Smooth muscle cell (in vitro differentiated cells): ENCODE data around the gene CD302. TPM values are rescaled to one million over a fixed set of nuclear protein-coding genes. Genes with fewer than 3 reads are reported as not detected.
A peak's percentile ranks its signal among the peaks of the same experiment; 100 is the strongest.
"Not testable (repeated sequence)": the region's sequence is repeated elsewhere in the genome, so short reads cannot be mapped to it uniquely, and the experiment has no call there.

Experiments used
- DNase-seq: peaks from one replicate; lab custom pipeline; 2025; ENCODE audit not compliant: unreplicated experiment; lab: John Stamatoyannopoulos, UW
- H2AFZ ChIP-seq: fragments of 200-600 bp; sonication (generic); 2 replicates; pipeline ENCODE4 v1.6.0; 2016; ENCODE audit warnings: antibody characterized with exemption, low read depth, mild to moderate bottlenecking
- H3F3A ChIP-seq: fragments of 200-600 bp; sonication (generic); 2 replicates; pipeline ENCODE4 v1.6.0; 2017; ENCODE audit warnings: antibody characterized with exemption, low read depth
- H3K27ac ChIP-seq: fragments of 200-600 bp; sonication (generic); 2 replicates; pipeline ENCODE4 v1.5.1; 2016; ENCODE audit warnings: low read depth, mild to moderate bottlenecking
- H3K27me3 ChIP-seq: fragments of 200-600 bp; sonication (generic); 2 replicates; pipeline ENCODE4 v1.6.1; 2016; ENCODE audit warnings: low read depth, mild to moderate bottlenecking
- H3K36me3 ChIP-seq: fragments of 200-600 bp; sonication (generic); 2 replicates; pipeline ENCODE4 v1.5.1; 2016; ENCODE audit warnings: low read depth
- H3K4me1 ChIP-seq: fragments of 200-600 bp; sonication (generic); 2 replicates; pipeline ENCODE4 v1.5.1; 2016; ENCODE audit warnings: low read depth
- H3K4me2 ChIP-seq: fragments of 200-600 bp; sonication (generic); 2 replicates; pipeline ENCODE4 v1.6.0; 2016; ENCODE audit warnings: mild to moderate bottlenecking
- H3K4me3 ChIP-seq: fragments of 200-600 bp; sonication (generic); 2 replicates; pipeline ENCODE4 v1.5.1; 2016; ENCODE audit warnings: mild to moderate bottlenecking
- H3K79me2 ChIP-seq: fragments of 200-600 bp; sonication (generic); 2 replicates; pipeline ENCODE4 v1.6.0; 2016; ENCODE audit warnings: low read depth, mild to moderate bottlenecking
- H3K9ac ChIP-seq: fragments of 200-600 bp; sonication (generic); 2 replicates; pipeline ENCODE4 v1.6.0; 2016; ENCODE audit warnings: low read depth
- H3K9me3 ChIP-seq: fragments of 200-600 bp; sonication (generic); replicated peaks from 2 replicates; pipeline ENCODE4 v1.5.1; 2016; ENCODE audit warnings: low read depth
- H4K20me1 ChIP-seq: fragments of 200-600 bp; sonication (generic); 2 replicates; pipeline ENCODE4 v1.6.0; 2016; ENCODE audit warnings: low read depth
- WGBS: methylation state at CpG from one replicate; pipeline ENCODE4 v1.1.7; 2016; ENCODE audit warnings: low lambda C conversion rate; 5-methylcytosine and 5-hydroxymethylcytosine counted together
- polyA plus RNA-seq: library from polyadenylated mRNA; unstranded; fragments of >200 nt; fragmentation: Nextera tagmentation; extraction: Ambion mirVana; gene quantifications from 2 replicates; pipeline ENCODE4 v1.2.1, GENCODE V29; 2016
- total RNA-seq: library from RNA; depleted of rRNA; stranded (reverse); fragments of >200 nt; gene quantifications from 2 replicates; pipeline ENCODE4 v1.2.3, GENCODE V29; 2014
- TF ChIP-seq, protein P1 (sequence below): fragments of 200-600 bp; sonication (generic); IDR thresholded peaks from 2 replicates; pipeline ENCODE4 v1.5.1; 2017; ENCODE audit warnings: borderline replicate concordance, mild to moderate bottlenecking, antibody characterized with exemption; ENCODE audit not compliant: insufficient read depth, poor library complexity, severe bottlenecking

The CD302 gene
- total and polyA plus RNA-seq, 2 experiments from 2014 or later, result 1.00 to 2.2 TPM

DNA sequence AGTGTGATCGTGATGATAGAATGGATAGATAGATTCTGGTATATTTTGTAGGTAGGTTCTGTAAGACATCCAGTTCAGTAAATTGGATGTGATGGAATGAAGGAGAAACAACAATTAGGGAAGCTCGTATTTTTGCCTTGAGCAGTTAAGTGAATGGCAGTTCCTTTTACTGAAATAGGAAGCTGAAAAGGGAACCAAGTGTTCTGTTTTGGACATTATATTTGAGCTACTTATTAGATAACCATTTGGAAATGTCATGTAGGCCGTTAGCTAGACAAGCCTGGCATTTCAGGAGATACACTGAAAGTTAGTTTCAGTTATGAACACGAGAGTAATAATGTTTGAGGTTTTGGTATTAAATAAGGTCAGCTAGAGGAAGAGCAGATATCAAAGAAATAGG, 44.2 kb downstream of the CD302 start:
- H3K9ac ChIP-seq, result no peak overlapping the region
- no peaks in the 10 kb centered on the region for H3K4me1 ChIP-seq
- H3K36me3 ChIP-seq, result peaks cover 28% of the 10 kb centered on the region
- TF ChIP-seq, protein P1, sequence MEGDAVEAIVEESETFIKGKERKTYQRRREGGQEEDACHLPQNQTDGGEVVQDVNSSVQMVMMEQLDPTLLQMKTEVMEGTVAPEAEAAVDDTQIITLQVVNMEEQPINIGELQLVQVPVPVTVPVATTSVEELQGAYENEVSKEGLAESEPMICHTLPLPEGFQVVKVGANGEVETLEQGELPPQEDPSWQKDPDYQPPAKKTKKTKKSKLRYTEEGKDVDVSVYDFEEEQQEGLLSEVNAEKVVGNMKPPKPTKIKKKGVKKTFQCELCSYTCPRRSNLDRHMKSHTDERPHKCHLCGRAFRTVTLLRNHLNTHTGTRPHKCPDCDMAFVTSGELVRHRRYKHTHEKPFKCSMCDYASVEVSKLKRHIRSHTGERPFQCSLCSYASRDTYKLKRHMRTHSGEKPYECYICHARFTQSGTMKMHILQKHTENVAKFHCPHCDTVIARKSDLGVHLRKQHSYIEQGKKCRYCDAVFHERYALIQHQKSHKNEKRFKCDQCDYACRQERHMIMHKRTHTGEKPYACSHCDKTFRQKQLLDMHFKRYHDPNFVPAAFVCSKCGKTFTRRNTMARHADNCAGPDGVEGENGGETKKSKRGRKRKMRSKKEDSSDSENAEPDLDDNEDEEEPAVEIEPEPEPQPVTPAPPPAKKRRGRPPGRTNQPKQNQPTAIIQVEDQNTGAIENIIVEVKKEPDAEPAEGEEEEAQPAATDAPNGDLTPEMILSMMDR, result no peak
- DNase-seq, result no peak
- no peak overlapping the region for H3K27ac ChIP-seq
- H2AFZ ChIP-seq, result no peak overlapping the region
- no peaks in the 10 kb centered on the region for H3K9me3 ChIP-seq
- H4K20me1 ChIP-seq, result peaks cover 97% of the 10 kb centered on the region
- no peak overlapping the region for H3K4me2 ChIP-seq
- no peak overlapping the region for H3K4me3 ChIP-seq
- H3K79me2 ChIP-seq, result peaks cover 86% of the 10 kb centered on the region
- peaks cover 4% of the 10 kb centered on the region for H3F3A ChIP-seq
- no peaks in the 10 kb centered on the region for H3K27me3 ChIP-seq
- 96% methylated on average over 4 of the region's 4 CpGs for WGBS

DNA sequence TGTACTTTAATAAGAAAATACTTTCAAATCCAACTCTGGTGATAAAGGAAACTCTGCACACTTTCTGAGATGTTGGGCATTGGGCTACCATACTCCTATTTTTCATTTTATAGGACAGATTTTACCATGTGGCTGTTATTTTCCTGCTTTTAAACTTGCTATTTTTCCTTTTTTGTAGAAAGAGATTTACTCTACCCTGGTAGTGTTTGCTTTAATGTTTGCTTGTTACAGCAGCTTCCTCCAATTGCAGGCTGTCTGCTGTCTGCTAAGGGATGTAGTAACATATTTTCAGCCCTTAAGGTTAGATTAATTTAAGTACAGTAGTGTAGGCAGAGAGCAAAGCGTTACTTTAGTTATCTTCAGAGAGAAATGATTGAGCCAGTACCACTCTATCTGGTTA, 47.1 kb downstream of the CD302 start:
- H2AFZ ChIP-seq, result no peak overlapping the region
- peaks cover 95% of the 10 kb centered on the region for H4K20me1 ChIP-seq
- H3K9me3 ChIP-seq, result no peaks in the 10 kb centered on the region
- no peak for DNase-seq
- H3K9ac ChIP-seq, result no peak overlapping the region
- 96% methylated on average over 1 of the region's 1 CpG for WGBS
- no peaks in the 10 kb centered on the region for H3K4me1 ChIP-seq
- H3K4me2 ChIP-seq, result no peak overlapping the region
- peak overlapping the region; percentile 0 for H3K27ac ChIP-seq
- H3K36me3 ChIP-seq, result peaks cover 46% of the 10 kb centered on the region
- no peaks in the 10 kb centered on the region for H3K27me3 ChIP-seq
- H3K4me3 ChIP-seq, result no peak overlapping the region
- peaks cover 4% of the 10 kb centered on the region for H3F3A ChIP-seq
- peaks cover 90% of the 10 kb centered on the region for H3K79me2 ChIP-seq
- TF ChIP-seq, protein P1, result no peak

DNA sequence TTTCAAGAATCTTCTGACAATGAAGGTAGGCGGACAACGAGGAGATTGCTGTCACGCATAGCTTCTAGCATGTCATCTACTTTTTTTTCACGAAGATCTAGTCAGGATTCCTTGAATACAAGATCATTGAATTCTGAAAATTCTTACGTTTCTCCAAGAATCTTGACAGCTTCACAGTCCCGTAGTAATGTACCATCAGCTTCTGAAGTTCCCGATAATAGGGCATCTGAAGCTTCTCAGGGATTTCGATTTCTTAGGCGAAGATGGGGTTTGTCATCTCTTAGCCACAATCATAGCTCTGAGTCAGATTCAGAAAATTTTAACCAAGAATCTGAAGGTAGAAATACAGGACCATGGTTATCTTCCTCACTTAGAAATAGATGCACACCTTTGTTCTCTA, 49.9 kb downstream of the CD302 start:
- DNase-seq, result no peak
- Histone ChIP-seq H3K4me2 (no peak overlapping the region), H3K36me3 (peaks cover 49% of the 10 kb centered on the region), H3K9me3 (no peaks in the 10 kb centered on the region), H3K79me2 (peaks cover 89% of the 10 kb centered on the region), H3F3A (peaks cover 4% of the 10 kb centered on the region), H3K4me1 (no peaks in the 10 kb centered on the region), H4K20me1 (peaks cover 93% of the 10 kb centered on the region), H3K27me3 (no peaks in the 10 kb centered on the region), H3K4me3 (no peak overlapping the region), H3K27ac (no peak overlapping the region), H2AFZ (no peak overlapping the region), H3K9ac (no peak overlapping the region)
- TF ChIP-seq, protein P1, result no peak
- 91% methylated on average over 9 of the region's 9 CpGs for WGBS

DNA sequence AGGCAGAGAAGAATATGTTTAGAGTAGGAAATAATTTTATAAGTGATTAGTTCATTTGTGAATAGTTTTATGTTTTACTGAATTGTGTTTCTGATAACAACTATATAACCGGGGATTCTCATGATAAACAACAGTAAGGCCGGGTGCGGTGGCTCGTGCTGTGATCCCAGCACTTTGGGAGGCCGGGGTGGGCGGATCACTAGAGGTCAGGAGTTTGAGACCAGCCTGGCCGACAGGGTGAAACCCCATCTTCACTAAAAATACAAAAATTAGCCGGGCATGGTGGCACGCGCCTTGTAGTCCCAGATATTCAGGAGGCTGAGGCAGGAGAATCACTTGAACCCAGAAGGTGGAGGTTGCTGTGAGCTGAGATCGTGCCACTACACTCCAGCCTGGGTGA, 52.8 kb downstream of the CD302 start:
- H3K4me1 ChIP-seq, H3F3A ChIP-seq, H3K4me2 ChIP-seq, H3K4me3 ChIP-seq, H3K27ac ChIP-seq, H3K9ac ChIP-seq, H2AFZ ChIP-seq, H3K27me3 ChIP-seq, H3K9me3 ChIP-seq, DNase-seq: not testable (repeated sequence)
- peaks cover 35% of the 10 kb centered on the region for H3K36me3 ChIP-seq
- peaks cover 94% of the 10 kb centered on the region for H4K20me1 ChIP-seq
- over 99% methylated on average over 11 of the region's 11 CpGs for WGBS
- peaks cover 88% of the 10 kb centered on the region for H3K79me2 ChIP-seq
